AML-193 (cell line): ENCODE measurements around the gene AQP2.

ENCODE experiments used
- DNase-seq, 2 experiments: peaks; one replicate each; lab custom pipeline; 2025; lab: John Stamatoyannopoulos, UW

AQP2 gene

DNA sequence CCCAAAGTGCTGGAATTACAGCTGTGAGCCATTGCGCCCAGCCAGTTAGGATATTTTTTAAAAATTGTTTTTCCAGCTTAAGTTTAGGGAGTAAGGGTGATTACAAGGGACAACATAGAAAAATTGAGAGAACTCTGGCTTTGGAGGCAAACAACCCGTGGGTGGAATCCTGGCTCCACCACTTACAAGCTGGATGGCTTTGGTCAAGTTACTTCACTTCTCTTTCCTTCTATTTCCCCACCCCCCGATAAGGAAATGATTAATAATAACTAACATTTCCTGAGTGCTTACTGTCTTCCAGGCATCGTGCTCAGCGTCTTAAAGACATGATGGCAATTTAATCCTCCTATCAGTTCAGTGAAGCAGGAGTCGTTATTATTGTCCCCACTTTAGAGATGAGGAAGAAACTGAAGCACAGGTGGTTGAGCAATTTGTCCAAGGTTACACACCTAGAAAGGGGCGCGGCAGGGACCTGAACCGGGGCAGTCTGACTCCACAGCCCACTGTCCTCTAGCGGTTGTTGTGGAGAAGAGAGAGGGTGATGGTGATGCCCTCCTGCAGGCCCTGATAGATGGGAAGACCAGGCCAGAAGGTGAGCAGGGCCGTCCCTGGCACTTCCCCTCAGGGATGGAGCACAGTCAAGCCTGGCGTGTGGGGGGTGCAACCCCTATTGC, 30.2 kb upstream of the AQP2 start:
- DNase-seq = peak; percentile 25 to 47

DNA sequence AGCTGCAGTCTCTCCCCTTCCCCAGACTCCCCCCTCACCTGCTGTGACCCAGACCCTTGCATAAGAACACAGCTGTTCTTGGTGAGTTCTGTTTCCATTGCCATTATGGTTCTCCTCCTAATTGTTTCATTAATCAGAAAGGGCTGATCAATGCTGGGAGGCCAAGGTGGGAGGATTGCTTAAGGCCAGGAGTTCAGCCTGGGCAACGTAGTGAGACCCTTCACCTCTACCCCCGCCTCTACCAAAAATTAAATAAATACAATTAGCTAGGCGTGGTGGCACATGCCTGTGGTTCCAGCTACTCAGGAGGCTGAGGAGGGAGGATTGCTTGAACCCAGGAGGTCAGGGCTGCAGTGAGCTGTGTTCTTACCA, 29.6 kb upstream of the AQP2 start:
- DNase-seq = no peak

DNA sequence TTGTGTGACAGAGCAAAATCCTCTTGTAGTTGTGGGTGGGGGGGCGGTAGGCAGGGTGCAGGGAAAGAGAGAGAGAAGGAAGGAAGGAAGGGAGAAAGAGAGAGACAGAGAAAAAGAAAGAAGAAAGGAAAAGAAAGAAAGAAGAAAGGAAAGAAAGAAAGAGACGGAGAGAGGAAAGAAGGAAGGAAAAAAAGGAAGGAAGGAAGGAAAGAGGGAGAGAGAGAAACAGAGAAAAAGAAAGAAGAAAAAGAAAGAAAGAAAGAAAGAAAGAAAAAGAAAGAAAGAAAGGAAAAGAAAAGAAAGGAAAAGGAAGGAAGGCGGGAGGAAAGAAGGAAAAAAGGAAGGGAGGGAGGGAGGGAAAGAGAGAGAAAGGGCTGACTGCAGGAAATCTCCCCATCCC, 29.2 kb upstream of the AQP2 start:
- no peak for DNase-seq

DNA sequence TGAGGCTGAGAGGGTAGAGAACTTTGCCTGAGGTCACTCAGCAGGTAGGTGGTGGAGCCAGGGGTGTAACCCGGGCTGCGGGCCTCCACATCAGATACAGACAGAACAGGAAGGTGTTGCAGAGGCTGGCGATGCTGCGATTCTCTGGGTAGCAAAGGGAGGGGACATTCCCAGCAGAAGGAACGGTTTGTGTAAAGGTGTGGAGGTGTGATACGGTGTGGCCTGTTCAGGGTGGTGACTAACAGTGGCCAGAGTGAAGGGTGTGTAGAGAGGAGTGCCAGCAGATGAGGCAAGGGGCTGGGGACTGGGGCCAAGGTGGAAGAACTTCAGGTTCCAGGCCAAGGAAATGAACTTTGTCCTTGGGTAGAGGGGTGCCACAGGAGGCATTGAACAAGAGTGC, 28.6 kb upstream of the AQP2 start:
- no peak for DNase-seq

DNA sequence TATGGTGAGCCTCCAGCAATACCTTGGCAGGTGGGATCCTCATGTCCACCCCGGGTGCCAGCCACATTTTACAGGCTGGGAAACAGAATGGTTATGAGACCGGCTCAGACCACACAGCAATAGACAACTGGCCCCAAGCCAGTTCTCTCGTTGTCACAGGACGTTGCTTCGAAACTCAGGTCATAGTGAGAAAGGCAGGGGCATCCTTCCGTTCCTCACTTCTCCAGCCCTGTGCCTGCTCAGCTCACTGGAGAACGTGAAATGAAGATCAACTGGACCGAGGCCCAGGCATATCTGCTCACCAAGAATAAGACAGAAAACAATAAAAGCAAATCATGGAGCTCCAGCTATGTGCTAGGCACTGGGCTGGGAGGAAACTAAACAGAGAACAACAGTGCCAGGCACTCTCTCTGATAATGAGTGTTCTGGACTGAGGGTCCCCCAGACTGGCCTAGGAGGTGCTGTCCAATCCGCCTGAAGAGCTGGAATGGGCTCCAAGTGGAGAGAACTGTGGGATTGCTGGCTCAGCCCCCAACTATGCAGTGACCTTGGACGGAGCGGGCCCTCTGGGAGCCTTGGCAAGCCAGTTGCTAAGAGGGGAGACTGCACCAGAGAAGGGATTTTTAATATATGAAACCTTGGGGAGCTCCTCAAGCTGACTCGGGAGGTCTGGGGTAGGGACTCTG, 28.0 kb upstream of the AQP2 start:
- no peak for DNase-seq

DNA sequence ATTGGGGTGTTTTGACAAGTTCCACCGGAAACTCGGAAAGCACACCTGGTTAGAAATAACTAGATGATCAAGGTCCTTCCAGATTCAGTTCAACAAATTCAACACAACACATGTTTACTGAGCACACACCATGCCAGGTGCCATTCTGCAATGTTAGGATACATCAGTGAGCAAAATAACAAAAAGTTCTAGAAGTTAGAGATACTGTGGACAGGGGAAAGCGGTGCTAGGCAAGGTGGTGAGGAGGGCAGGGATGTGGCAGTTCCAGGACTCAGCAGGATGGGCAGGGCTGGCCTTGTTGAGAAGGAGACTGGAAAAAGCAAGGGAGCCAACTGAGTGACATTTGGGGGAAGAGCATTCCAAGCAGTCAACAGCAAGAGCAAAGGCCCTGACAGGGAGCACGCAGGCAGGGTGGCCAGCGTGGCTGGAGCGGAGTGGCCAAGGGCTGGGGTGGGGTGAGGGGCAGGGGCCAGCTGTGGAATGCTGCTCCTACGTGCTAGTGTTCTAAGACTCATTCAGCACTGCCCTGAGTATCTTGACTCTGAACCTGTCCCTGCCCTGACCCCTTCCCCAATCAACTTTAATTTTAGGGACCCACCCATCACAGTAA, 27.4 kb upstream of the AQP2 start:
- no peak for DNase-seq

DNA sequence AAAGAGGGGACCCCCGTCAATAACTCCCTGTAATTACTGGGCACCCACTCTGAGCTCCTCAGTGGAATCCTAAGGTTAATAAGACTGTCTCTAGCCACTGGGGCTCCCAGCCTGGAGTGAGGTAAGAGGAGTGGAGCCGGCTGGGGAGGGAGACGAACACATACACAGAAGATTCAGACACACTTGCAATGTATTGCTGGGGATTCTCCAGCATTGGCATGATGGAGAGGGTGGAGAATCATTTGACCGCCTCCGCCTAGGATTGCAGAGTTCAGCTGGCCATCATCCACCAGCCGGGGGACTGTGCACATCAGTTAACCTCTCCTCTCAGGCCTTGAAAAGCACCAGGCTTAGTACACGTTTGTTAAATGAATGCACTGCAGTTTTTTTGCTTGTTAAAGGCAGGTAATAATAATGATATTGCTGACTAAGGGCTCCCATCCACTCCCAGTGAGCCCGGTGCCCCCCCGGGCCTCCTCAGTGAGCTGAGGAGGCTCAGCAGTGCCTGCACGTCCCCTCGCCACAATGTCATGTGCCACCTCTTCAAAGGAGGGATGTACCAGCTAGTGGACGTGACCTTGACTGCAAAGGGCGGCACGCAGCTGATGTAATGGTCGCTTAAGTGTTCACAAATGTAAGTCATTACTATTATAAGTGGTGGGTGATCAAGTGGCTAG, 26.5 kb upstream of the AQP2 start:
- DNase-seq = no peak

DNA sequence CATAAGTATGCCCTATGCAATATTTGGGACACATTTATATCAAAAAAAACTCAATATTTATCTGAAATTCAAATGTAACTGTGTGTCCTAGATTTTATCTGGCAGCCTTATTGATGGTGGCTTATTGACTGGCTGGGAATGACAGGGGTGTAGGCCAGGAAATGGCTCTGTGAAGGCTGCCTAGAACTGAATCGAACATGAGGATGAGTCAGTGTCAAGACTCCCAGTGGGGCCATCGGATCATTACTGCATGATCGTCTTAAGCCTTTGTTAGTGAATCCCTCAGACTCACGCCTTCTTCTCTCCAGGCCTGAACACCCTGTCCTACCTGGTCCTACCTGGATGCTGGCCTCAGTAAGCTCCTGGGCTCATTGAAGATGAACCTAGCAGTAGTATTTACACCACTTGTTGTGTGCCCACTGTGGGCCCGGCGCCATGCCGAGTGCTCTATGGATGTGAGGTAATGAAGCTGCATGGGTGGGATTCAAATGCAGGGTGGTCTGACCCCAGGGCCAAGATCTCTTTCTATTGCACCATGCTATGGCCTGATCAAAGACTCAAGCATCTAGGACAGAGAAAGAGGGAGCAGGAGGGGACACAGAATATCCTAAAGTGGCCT, 25.8 kb upstream of the AQP2 start:
- no peak for DNase-seq

DNA sequence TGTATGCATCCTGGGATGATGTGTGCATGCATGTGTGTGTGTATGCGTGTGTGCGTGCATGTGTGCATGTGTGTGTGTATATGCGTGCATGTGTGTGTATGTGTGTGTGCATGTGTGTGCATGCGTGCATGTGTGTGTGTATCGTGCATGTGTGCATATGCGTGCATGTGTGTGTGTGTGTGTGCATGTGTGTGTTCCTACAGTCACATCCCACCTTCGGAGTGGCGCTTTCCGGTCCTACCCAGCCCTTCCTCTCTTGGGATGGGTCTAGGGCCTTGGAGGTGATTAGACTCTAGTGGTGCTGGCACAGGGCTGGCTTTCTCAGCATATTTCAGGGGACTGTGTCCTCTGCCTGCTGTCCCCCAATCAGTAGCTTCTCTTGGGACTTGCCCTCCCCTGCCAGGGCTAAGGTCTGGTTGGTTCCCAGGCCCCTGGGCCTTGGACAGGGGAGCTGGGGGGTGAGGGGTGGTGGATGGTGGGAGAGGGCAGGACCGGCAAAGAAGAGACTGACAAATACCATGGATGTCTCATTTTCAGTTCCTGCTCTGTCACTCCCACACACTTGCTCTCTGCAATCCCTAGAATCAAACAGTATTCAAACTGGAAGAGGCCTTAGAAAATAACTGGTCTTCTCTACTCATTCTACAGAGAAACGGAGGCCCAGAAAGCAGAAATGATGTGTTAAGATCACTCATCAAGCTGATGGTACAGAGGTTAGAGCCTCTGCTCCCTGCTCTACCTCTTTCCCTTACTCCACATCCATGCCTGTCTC, 24.9 kb upstream of the AQP2 start:
- DNase-seq = no peak

DNA sequence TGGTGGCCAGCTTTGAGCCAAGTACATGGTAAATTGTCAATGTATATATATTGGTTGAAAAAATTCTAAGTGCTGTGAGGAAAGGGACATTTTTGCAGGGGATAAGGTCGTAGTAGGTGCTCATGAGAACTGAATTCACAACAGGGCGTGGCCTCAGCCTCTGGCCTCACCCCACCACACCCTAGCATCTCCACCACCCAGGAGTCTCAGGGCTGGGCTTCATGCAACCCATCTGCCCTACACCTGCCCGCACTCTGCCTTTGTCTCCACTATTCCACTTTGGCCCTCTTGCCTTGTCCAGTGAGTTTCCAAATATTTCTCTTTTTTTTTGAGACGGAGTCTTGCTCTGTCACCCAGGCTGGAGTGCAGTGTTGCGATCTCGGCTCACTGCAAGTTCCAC, 22.1 kb upstream of the AQP2 start:
- DNase-seq = no peak

DNA sequence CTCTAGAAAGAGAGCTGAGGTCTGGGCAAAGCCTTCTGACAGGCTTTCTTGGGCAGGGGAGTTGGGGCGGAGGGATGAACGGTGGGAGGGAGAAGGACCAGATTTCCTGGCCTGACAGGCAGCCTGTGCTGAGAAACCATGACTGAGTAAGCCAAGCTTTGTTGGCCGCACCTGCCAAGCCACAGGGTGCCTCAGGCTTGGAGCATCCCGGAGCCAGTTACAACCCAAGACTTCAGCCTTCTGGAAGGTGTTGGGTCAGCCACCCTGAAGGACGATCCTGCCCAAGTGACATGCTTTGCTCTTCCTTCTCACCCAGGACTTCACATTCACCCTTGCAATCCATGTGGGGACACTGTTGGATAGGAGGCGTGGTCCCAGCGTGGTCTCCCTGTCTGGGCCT, 21.0 kb upstream of the AQP2 start:
- DNase-seq = no peak

DNA sequence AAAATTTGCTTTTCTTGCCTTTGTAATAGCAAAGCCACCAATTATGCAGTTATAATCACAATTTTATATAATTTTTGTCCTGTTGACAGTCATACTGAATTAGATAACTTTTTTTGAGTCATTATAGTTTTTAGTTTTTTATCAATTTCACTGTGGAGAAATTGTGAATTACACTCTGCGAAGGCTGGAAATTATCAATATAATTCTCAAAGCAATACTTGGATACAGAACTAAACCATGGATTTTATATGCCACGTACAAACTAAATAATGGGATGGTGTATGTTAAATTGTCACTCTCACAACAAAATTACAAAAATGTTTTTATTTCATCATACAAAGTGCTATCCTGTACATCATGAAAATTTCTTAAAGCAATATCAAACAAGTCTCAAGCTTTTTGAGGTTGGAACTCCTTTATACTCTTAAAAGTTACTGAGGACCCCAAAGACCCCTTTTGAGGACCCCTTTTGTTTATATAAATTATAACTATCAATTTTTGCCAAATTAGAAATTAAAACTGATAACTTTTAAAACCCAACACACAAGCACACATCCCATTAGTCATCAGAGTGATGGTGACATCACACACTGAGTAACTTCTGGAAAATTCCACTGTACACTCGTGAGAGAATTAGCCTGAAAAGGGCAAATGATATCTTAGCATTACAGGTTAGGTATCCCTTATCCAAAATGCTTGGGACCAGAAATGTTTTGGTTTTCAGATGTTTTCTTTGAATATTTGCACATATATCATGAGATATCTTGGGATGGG, 19.8 kb upstream of the AQP2 start:
- no peak for DNase-seq

DNA sequence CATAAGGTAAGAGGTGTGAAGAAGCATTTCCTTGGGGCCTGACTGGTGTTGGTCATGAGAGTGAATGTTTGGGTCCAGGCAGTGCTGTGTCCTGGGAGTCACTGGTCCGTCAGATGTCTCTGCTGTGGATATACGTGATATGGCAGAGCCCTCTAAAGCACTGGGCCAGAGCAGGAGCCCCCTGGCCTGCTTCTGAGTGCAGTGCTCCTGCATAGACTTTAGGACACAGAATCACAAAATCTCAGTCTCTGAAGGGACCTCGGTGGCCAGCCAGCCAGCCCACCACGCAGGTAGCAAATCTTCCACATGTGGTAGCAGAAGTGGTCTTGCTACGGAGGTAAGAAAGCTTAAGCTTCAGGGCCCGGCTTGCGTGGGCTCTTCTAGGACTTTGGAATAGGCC, 18.5 kb upstream of the AQP2 start:
- DNase-seq = no peak

DNA sequence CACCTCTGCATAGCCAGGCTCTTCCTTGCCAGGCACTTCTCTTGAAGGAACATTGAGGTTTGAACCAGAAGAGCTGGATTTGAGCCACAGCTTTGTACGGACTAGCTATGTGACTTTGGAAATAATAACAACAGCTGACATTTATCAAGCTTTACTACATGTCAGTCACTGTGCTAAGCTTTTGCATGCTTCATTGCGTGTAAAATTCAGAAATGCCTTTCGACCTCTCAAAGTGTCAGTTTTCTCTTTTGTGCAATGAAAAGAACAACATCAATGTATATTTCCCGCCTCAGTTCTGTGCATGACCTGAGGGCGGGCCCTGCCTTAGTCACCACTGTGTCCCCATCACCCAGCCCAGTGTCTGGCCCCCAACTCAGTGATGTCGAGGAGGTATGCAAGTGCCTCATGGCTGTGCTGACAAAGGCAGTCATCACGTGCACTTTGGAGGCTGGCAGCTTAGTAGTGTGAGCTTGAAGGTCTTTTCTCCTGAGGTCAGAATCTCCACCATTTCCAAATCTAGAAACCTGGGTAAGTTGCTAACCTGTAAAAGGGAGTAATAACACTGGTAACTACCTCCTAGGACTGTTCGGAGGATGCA, 17.9 kb upstream of the AQP2 start:
- no peak for DNase-seq

DNA sequence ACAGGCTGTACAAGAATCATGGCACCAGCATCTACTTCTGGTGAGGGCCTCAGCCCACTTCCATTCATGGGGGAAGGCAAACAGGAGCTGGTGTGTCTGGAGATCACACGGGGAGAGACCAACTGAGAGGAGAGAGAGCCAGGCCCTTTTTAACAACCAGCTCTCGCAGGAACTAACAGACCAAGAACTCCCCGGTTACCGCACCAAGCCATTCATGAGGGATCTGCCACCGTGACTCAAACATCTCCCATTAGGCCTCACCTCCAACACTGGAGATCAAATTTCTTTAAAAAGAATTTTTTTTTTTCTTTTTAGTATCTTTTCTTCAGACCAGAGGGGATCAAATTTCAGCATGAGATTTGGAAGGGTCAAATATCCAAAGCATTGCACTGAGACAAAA, 16.7 kb upstream of the AQP2 start:
- no peak for DNase-seq

DNA sequence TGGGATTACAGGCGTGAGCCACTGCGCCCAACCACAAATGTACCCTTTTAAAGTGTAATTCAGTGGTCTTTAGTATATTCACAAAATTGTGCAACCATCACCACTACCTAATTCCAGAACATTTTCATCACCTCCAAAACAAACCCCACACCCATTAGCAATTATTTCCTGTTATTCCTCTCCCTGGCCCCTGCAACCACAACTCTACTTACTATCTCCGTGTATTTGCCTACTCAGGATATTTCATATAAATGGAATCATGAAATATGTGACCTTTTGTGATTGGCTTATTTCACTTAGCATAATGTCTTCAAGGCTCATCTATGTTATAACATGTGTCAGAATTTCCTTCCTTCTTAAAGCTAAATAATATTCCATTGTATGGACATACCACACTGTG, 16.0 kb upstream of the AQP2 start:
- DNase-seq = no peak

DNA sequence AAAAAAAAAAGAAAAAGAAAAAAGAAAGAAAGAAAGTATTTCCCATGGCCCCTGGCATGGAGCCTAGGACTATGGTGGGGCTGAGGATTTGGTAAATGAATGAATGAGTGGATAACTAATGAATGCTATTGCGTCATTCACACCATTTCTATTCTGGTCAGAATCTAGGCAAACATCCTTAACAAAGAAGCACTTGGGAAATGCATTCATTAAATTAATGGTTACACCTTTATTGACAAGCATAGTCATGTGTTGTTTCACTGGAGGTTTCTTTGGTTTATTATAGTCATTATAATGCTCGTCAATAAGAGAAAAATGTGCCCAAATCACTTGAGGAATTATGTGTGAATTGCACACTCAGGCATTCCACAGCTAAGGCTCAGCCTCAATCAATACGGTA, 13.6 kb upstream of the AQP2 start:
- DNase-seq = no peak

DNA sequence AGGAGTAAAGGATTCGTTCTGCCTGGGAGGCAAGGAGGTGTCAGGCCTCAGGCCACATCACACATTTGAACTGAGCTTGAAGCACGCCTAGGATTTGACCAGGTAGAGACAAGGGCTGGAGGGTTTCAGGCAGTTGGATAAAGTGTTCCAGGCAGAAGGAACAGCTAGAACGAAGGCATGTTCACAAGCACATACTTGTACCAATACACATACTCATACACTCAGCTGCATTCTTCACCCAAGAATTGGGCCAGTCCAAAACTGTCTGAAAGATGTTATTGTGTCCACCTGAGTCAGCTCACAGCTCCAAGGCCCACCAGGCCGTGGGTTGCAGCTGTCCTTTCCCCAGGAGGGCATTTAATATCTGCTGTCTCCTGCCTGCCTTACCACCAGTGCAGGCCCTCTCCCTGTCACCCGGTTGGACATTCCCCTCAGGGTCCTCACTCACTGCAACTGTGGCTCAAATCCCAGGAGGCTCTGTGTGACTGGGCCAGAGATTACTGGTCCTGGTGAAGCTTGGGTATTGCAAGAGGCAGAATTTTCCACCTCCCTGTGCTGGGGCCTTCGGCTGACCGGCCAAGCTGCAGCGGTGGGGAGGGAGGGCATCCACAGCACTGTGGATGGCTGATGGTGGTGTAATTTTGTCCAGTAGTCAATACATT, 12.8 kb upstream of the AQP2 start:
- DNase-seq = no peak

DNA sequence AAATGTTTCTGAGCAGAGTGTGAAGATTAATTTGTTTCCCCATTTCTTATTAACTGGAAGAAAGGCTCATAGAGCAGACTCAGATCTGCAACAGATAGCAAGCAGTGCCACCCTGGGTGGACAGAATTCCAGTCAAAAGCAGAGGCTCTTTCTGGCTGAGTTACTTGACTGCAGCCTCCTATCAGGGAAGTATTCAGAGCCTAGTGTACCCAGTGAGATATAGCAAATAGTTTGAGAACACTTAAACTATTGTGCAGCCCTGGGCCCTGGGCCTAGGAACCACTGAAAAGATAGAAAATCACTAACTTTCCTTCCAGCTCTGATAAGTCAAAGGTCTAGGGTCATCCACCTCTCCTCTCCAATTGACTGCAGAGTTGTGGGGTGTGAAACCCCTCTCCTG, 11.2 kb upstream of the AQP2 start:
- DNase-seq = no peak

DNA sequence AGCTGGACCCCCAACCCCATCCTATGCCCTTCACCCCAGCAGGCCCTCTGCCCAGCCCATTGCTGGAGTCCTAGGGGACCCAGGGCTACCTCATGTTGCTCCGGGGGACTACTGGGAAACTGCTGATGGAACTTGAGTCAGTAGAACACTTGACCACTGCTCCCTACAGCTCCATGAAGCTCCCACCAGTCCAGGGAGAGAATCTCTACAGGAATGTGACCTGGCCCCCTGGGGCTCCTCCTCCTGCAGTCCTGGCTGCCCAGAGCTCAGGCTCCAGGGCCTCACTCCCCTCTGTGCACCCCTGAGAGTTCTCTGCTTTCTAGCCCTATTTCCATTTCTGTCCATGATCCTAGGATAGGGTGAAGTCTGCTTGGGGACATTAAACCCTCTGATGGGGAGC, 10.8 kb upstream of the AQP2 start:
- no peak for DNase-seq
